Femur (tissue), 1 donor: ENCODE measurements around the gene TMCC1.
A peak's percentile ranks its signal among the peaks of the same experiment; 100 is the strongest.
"Not testable (repeated sequence)": the region's sequence is repeated elsewhere in the genome, so short reads cannot be mapped to it uniquely, and the experiment has no call there.

Experiments used
- DNase-seq: peaks from one replicate; pipeline ENCODE4 v3.0.0-alpha.2; 2017

The TMCC1 gene

GRCh38 chr3:129641567-129642260 lies 251.8 kb downstream of the TMCC1 start:
- DNase-seq, result not testable (repeated sequence)

DNA sequence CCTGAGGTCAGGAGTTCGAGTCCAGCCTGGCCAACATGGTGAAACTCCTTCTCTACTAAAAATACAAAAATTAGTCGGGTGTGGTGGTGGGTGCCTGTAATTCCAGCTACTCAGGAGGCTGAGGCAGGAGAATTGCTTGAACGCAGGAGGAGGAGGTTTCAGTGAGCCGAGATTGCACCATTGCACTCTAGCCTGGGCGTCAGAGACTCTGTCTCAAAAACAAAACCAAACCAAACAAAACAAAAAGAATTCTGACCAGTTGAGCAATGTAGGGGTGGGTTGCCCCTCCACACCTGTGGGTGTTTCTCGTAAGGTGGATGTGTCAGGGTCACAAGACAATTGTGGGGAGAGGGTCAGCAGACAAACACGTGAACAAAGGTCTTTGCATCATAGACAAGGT lies 252.5 kb downstream of the TMCC1 start:
- DNase-seq, result not testable (repeated sequence)

GRCh38 chr3:129638481-129638880 lies 255.0 kb downstream of the TMCC1 start:
- no peak for DNase-seq

DNA sequence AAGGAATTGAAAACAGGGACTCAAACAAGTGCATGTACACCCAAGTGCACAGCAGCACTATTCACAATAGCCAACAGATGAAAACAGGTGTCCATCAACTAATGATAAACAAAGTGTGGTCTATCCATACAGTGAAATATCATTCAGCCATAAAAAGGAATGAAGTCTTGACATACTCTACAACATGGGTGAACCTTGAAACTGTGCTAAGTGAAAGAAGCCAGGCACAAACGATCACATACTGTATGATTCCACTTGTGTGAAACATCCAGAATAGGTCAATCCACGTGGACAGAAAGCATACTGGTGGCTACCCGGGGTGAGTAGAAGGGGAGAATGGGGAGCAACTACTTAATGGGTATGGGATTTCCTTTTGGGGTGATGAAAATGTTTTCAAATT lies 257.4 kb downstream of the TMCC1 start:
- no peak for DNase-seq

- DNase-seq, result no peak
Observed at GRCh38 chr3:129635656-129636055, 257.9 kb downstream of the TMCC1 start.

- no peak for DNase-seq
Observed at GRCh38 chr3:129633751-129634481, 259.6 kb downstream of the TMCC1 start.

DNA sequence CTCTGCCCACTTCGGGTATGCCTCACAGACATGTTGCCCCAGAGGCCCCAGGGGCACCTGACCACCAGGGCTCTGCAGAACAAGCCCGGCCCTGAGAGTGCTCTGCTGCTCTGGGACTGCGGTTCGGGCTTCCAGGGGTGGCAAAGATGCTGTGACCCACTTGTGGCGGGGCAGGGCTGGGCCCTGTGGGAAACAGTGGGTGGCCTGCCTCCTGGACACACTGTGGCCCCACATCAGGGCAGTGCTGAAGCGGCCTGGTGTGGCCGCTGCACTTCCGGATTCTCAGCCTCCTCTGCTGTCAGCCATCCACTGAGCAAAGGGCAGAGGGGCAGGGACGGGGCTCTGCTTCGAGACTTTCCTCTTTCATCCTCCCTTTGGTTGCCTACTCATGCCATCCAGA lies 260.5 kb downstream of the TMCC1 start:
- no peak for DNase-seq

DNA sequence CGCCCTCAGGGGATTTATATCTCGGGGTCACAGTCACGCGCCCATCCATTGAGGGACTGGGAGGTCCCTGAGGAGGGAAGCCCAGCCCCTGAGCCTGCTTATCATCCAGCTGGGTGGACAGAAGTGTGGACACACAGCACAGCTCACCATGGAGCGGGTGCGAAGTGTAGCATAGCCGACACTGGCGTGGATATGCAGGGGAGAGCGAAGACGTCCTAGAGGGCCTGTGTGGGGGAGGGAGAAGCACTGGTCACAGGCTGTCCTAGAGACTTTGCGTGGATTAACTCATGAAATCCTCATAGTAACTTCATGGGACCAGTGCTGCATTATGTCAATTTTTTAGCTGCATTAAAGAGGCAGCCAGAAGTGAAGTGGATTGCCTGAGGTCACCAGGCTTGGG lies 261.0 kb downstream of the TMCC1 start:
- DNase-seq, result no peak

DNA sequence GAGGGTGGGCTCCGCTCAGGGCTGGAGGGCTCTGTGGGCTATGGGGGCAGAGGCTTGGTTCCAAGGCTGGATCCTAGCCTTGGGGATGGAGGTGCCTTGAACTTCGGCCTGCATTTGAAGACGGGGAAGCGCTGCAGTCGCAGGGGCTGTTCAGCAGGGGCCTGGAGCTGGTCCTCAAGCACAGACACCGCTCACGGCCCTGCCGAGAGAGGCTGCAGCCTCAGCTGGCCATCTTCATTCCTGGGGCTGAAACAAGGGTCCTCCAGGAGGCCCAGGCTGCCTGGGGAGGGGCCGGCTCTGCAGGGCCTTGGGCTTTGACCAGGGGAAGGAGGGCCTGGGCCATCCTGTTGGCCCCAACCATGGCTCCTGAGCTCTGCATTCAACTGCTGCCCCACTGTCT lies 261.5 kb downstream of the TMCC1 start:
- DNase-seq, result no peak

GRCh38 chr3:129629011-129629410 lies 264.5 kb downstream of the TMCC1 start:
- no peak for DNase-seq

DNA sequence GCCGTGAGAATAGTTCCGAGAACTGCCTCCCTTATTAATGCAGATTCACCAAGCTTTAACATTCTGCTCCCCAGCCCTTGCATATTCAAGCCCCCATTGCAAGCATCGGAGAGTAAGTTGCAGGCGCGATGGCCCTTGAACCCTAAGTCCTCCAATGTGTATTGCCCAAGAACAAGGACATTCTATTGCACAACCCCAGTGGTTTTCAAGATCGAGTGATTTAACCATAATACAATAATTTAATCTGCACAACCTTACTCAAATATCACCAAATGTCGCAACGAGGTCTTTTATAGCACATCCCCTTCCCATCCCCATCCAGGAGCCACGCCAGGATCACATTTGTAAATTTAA lies 265.4 kb downstream of the TMCC1 start:
- no peak for DNase-seq

- DNase-seq, result peak; percentile 87
Observed at GRCh38 chr3:129627350-129628168, 266.0 kb downstream of the TMCC1 start.

- DNase-seq, result peak; percentile 88
Observed at GRCh38 chr3:129626744-129627349, 266.7 kb downstream of the TMCC1 start.

- peak; percentile 23 for DNase-seq
Observed at GRCh38 chr3:129625072-129625874, 268.2 kb downstream of the TMCC1 start.

- DNase-seq, result peak; percentile 25
Observed at GRCh38 chr3:129624347-129625071, 269.0 kb downstream of the TMCC1 start.

GRCh38 chr3:129623447-129624118 lies 269.9 kb downstream of the TMCC1 start:
- DNase-seq, result peak; percentile 81

DNA sequence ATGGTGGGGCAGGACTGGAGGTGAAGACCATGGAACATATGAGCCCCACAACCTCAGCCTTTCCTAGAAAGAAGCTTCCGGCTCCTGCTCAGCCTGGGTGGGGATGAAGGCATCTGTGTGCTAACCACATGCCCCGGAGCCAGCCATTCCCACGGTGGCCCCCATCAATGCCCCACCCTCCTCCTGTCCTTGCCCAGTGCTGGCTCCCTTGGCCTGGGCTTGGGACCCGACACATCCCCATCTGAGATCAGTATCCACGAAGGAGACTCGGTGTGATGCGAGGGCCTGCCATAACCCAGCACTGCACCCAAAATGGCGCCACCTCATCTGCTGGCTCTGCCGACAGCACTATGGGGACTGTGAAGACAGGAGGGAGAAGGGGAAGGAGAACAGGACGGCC lies 270.6 kb downstream of the TMCC1 start:
- peak; percentile 25 for DNase-seq

- peak; percentile 34 for DNase-seq
Observed at GRCh38 chr3:129622226-129622874, 271.2 kb downstream of the TMCC1 start.

DNA sequence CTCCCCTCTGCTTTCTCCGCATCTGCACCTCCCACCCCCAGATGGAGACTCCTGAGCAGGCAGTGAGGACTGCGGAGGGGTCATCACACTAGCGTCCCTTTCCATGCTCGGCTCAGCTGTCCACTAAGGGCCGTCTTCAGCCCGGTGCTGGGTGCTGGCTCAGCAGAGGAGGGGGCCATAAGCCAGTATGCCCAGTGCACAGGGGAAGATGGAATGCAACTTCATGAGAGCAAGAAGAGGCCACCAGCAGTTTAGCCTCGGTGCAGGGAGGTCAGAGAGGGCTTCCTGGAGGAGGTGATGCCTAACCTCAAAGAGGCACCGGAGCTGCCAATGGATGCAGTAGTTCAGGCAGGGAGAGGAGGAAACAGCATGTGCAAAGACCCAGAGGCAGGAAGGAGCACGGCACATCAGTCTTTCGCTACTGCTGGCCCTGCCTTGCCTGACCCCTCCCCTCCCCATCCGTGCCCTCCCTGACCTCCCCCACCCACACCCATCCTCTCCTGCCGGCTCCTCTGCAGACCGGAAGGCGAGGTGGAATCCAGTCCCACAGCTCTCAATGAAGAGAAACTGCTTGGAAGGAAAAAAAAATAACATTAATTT lies 271.8 kb downstream of the TMCC1 start:
- peak; percentile 46 for DNase-seq
